H1 (cell line): ENCODE data around the gene CACNG1. TPM values are rescaled to one million over a fixed set of nuclear protein-coding genes. Genes with fewer than 3 reads are reported as not detected.

ENCODE experiments used
- EP300 ChIP-seq, 2 experiments: IDR thresholded peaks; 1 replicate in 1 of 2; 2 replicates in 1 of 2; pipeline ENCODE4 v1.6.1; 2011 to 2012; ENCODE audit warnings: low read depth in 2 of 2, low read length in 2 of 2, mild to moderate bottlenecking in 2 of 2, borderline replicate concordance in 1 of 2, inconsistent platforms in 1 of 2, moderate library complexity in 1 of 2
- KDM4A ChIP-seq: IDR thresholded peaks from one replicate; pipeline ENCODE4 v1.7.1; 2012; ENCODE audit warnings: low read depth, mild to moderate bottlenecking, moderate library complexity, low read length, inconsistent platforms; ENCODE audit not compliant: severe bottlenecking
- SP2 ChIP-seq: IDR thresholded peaks from 2 replicates; pipeline ENCODE4 v1.6.1; 2012; ENCODE audit warnings: mild to moderate bottlenecking, low read length, inconsistent platforms
- TAF1 ChIP-seq: IDR thresholded peaks from 2 replicates; pipeline ENCODE4 v1.6.1; 2011; ENCODE audit warnings: mild to moderate bottlenecking, low read depth, low read length
- polyA plus RNA-seq, 7 experiments: library from polyadenylated mRNA; depleted of rRNA in 3 of 7; stranded (reverse) in 5 of 7; unstranded in 2 of 7; fragments of >200 nt in 5 of 7; fragments of 200-250 nt in 2 of 7; gene quantifications; 1 replicate in 5 of 7; 2 replicates in 1 of 7; 4 replicates in 1 of 7; pipeline versions ENCODE4 v1.2.1 to v1.2.3, GENCODE V29; 2011 to 2013; ENCODE audit warnings: missing spikeins in 2 of 7, mixed read lengths in 2 of 7
- total RNA-seq: library from RNA; stranded (reverse); fragmentation: NEBNext Ultra II Directional; extraction: Animal tissue kit (Norgen Biotek cat#: 25700); gene quantifications from 2 replicates; pipeline ENCODE4 v1.2.1, GENCODE V29; 2021

Gene CACNG1
- total and polyA plus RNA-seq, 2 of the 8 experiments (the other 6 are each of a cell fraction or from before 2014, with no cell fraction given): not detected

DNA sequence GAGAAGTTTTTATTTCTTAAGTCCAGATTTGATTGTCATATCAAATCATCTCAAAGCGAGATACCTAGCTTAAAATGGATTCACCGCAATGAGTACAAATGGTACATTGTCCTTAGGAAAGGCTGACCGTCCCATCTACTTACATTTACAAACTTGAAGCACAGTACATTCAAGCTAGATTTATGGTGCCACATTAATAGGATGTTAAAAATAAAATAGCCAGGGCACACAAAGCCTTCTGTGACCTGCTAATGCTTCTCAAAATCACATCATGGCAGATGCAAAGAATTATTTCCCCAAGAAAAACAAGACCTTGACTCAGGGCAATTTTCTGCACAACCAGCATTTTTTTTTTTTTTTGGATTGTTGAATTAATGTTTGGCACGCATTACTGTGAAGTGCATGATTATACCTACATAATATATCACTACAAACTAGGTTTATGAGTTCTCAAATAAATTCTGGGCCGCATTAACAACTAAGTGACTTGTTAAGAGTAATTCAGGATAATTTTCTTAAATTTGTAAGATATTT, 25.3 kb downstream of the CACNG1 start (continued):
- TF ChIP-seq KDM4A (no peak), EP300 (IDR thresholded peaks at IDR 0.05; ENCODE audit: borderline replicate concordance in 1 of 2, low read depth in 2 of 2, low read length in 2 of 2) (no peak), TAF1 (no peak), SP2 (no peak)
